DLD1 (cell line): ENCODE results near the gene KSR2.
"Not testable (repeated sequence)": the region's sequence is repeated elsewhere in the genome, so short reads cannot be mapped to it uniquely, and the experiment has no call there.

ENCODE experiments used
- in situ Hi-C: cut with HindIII; loops from 2 replicates; pipeline ENCODE4 v1.10.0; 2017; ENCODE audit warnings: low sequenced_read_pairs

Gene KSR2

DNA sequence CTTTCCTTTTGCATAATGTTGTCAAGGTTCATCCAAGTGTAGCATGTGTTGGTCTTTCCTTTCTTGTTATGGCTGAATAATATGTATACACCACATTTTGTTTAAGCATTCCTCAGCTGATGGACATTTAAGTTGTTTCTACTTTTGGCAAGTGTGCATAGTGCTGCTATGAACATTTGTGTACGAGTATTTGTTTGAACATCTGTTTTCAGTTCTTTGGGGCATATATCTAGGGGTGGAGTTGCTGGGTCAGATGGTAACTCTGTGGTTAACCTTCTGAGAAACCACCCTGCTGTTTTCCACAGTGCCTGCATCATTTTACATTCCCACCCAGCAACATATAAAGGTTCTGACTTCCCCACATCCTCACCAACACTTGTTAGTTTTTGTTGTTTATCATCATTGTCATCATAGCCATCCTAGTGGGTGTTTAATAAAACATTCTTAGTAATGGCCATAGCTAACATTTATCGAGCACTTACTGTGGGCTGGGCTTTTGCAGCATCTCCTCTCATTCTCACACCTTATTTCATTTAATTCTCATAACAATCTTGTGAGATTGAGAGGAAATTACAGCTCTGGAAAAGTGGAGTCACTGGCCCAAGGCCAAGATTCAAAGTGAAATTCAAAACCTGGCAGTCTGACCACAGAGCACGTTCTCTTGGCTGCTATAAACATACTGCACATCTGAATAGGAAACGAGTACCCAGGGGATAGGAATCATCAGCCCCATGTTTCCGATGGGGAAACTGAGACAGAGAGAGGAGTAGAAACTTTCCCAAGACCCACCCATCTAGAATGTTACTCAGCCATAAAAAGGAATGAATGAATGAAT lies 193.6 kb downstream of the KSR2 start:
- in situ Hi-C loops = no loop called here

GRCh38 chr12:117768860-117769259 lies 199.9 kb downstream of the KSR2 start:
- in situ Hi-C loops = no loop called here

DNA sequence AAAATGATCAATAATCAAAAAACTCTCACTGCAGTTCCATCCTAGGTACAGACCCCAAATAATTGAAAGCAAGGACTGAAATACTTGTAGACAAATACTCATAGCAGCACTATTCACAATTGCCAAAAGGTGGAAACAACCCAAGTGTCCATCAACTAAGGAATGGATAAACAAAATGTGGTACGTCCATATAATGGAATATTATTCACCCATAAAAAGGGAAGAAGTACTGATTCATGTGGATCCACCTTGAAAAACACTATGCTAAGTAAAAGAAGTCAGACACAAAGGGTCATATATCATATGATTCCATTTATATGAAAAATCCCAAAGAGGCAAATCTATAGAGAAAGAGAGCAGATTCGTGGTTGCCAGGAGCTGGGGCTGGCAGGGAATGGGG lies 202.8 kb downstream of the KSR2 start:
- in situ Hi-C loops = no loop called here

- in situ Hi-C loops = no loop called here
These were observed 206.6 kb downstream of the KSR2 start for GRCh38 chr12:117762143-117762542.

DNA sequence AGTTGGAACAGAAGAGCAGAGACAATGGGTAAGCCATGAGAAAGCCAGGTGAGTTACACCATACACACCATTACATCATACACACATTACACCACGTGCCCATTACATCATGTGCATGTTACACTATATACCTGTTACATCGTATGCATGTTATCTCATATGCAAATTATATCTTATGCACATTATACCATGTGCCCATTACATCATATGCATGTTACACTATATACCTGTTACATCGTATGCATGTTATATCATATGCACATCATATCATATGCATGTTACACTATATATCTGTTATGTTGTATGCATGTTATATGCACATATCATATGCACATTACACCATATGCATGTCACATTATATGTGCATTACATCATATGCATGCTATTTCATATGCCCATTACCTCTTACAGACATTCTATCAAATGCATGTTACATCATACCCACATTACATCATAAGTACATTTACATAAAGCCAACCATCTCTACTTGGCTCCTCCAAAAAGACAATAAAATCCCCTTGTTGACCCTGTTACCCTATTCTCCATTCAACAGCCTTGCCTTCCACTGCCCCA lies 207.2 kb downstream of the KSR2 start:
- in situ Hi-C loops = no loop called here

- in situ Hi-C loops = no loop called here
These were observed 207.8 kb downstream of the KSR2 start for GRCh38 chr12:117760990-117761389.

DNA sequence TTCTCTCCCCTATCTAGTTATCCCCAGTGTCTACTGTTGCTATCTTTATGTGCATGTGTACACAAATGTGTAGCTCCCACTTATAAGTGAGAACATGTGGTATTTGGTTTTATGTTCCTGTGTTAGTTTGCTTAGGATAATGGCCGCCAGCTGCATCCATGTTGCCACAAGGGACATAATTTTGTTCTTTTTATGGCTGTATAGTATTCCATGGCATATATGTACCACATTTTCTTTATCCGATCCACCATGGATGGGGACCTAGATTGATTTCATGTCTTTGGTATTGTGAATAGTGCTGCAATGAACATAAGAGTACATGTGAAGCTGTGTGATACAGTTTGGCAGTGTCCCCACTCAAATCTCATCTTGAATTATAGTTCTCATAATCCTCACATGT lies 218.1 kb downstream of the KSR2 start:
- in situ Hi-C loops = no loop called here

GRCh38 chr12:117749431-117749830 lies 219.4 kb downstream of the KSR2 start:
- in situ Hi-C loops = no loop called here

GRCh38 chr12:117746358-117746757 lies 222.4 kb downstream of the KSR2 start:
- in situ Hi-C loops = not testable (repeated sequence)

- in situ Hi-C loops = no loop called here
These were observed 224.4 kb downstream of the KSR2 start for GRCh38 chr12:117744418-117744817.

DNA sequence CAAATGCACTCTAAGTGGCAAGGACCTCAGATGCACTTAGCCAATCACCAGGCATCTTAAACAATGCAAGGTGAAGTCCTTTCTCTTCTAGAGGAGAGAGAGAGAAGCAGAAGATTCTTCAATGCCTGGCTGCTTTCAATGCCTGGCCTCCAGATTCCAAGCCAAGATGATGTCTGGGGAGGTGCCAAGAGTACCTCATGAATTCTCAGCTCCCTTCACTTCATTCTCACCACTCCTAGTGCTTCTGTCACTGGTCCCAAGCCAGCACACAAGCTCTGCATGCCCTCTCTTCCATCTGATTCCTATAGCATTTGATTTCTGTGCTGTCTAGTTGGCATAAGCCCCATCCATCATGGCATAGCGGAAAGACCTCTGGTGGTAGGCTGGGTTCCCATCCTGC lies 225.0 kb downstream of the KSR2 start:
- in situ Hi-C loops = no loop called here

GRCh38 chr12:117742721-117743120 lies 226.1 kb downstream of the KSR2 start:
- in situ Hi-C loops = no loop called here

GRCh38 chr12:117738233-117738632 lies 230.6 kb downstream of the KSR2 start:
- in situ Hi-C loops = no loop called here

- in situ Hi-C loops = no loop called here
These were observed 235.3 kb downstream of the KSR2 start for GRCh38 chr12:117733549-117733805.

DNA sequence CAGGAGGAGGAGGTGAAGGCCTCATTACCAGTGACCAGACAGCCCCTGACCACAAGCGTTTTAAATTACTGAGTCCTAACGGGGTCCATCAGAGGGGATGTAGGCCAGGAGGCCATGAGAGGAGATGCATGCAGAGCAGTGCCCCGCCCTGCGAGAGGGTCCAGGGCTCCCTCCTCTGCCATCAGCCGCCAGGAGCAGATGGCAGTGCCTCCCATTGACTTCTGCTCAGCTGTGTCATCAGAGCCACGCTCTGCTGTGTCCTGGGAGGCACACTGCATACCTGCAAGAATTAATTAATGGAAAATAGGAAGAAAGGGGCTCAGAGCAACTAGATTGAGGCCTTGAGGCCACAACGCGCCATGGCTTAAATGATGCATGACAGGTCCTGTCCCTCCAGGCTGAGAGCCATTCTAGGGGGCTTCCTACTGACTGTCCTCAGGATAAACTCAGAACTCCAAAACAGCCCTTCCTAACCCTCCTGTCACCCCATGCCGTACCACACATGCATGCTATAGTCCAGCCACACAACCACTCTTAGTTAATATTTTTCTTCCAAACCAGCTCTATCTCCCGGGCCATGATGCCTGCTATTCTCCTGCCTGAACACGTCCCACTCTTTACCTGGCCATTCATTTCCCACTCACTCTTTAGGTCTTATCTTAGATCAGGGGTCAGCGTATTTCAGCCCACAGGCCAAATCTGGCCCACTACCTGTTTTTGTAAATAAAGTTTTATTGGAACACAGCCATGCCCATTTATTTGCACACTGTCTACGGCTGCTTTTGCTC lies 235.8 kb downstream of the KSR2 start:
- in situ Hi-C loops = no loop called here

DNA sequence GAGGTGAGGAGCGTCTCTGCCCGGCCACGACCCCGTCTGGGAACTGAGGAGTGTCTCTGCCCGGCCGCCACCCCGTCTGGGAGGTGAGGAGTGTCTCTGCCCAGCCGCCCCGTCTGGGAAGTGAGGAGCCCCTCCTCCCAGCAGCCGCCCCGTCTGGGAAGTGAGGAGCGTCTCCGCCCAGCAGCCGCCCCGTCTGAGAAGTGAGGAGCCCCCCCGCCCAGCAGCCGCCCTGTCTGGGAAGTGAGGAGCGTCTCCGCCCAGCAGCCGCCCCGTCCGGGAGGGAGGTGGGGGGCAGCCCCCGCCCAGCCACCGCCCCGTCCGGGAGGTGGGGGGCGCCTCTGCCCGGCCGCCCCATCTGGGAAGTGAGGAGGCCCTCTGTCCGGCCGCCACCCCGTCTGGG lies 237.7 kb downstream of the KSR2 start:
- in situ Hi-C loops = not testable (repeated sequence)

- in situ Hi-C loops = no loop called here
These were observed 241.5 kb downstream of the KSR2 start for GRCh38 chr12:117727301-117727700.

DNA sequence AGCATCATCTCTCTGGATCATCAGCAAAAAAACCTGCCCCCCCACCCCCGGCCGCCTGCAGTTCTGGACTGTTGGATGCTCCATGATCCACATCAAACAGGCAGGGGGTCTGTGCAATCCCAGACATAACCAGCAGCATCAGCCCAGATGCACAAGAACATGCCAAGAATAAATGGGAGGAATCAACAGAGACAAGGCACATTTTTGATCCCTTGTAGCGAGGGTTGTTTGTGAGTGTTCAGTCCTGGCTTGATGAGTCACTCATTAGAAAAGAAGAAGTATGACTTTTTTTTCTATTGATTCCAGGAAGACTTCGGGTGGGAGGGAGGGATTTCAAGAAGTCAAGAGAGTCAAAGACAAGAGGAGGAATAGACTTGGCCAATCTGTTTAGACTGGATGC lies 244.2 kb downstream of the KSR2 start:
- in situ Hi-C loops = no loop called here

GRCh38 chr12:117718559-117718958 lies 250.2 kb downstream of the KSR2 start:
- in situ Hi-C loops = no loop called here

- in situ Hi-C loops = no loop called here
These were observed 250.6 kb downstream of the KSR2 start for GRCh38 chr12:117718141-117718540.

DNA sequence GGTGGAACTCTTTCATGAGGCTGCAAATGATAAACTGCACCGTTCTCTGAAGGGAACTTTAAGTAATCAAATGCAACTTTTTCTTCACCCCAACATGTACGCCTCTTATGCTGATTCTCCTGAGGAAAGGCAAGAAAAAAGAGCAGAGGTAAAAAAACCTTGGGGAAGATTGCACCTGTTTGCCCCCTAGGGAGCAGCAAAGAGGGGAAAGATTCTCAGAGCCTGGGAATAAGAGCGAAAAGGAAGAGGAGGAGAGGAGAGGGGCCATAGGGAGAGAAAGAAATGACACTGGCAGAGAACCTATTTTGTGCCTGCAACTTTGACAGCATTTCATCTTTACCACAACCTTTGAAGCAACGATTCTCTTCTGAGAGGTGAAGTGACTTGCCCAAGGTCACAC lies 254.6 kb downstream of the KSR2 start:
- in situ Hi-C loops = no loop called here

DNA sequence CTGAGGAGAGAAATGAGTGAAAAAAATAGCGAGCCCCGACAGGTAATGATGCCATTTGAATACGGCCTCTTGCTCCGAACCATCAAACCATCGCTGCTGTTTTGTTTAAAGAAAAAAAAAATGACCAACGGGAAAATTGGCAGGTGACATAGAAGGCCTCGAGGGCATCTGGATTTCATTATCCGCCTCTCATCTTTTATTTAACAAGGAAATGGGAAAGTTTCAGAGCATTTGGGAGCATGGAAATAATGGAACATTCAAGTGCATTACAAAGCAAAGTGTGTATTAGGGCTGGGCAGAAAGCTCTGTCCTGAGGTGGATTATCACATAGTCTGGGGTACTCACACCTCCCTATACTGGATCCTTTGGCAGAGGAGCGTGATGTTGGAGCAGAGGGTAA lies 258.7 kb downstream of the KSR2 start:
- in situ Hi-C loops = no loop called here
